ENCODE data around the gene SLC22A2.

DNA sequence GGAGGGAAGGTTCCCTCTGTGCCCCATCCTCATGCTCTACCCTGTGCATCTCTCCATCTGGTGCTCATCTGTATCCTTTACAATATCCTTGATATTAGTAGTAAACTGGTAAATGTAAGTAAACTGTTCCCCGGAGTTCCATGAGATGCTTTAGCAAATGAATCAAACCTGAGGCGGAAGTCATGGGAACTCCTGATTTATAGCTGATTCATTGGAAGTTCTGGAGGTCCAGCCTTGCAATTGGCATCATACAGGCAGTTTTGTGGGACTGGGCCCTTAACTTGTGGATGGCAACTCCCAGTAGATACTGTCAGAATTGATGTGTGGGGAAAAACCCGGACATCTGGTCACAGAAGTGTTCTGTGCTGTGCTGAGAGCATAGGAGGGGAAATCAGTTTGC lies 11.2 kb upstream of the SLC22A2 start:
- TF ChIP-seq CTCF (IDR thresholded peaks at IDR 0.05): no peak
- no peak for TF ChIP-seq EZH2 (IDR thresholded peaks at IDR 0.05)
